A172 (cell line): Measurements from ENCODE around the gene ADIPOR2. TPM values are rescaled to one million over a fixed set of nuclear protein-coding genes. Genes with fewer than 3 reads are reported as not detected.

Source experiments
- DNase-seq: peaks from one replicate; pipeline ENCODE4 v3.0.0-alpha.2; 2015; ENCODE audit warnings: low spot score
- total RNA-seq: library from RNA; depleted of rRNA; stranded (reverse); fragments of >200 nt; shearing (Covaris generic); gene quantifications from 2 replicates; pipeline ENCODE4 v1.2.3, GENCODE V29; 2014

The ADIPOR2 gene
- total RNA-seq, 1 experiment from 2014 or later: 14.1 TPM

GRCh38 chr12:1773937-1774655 lies 83.2 kb downstream of the ADIPOR2 start:
- no peak for DNase-seq

DNA sequence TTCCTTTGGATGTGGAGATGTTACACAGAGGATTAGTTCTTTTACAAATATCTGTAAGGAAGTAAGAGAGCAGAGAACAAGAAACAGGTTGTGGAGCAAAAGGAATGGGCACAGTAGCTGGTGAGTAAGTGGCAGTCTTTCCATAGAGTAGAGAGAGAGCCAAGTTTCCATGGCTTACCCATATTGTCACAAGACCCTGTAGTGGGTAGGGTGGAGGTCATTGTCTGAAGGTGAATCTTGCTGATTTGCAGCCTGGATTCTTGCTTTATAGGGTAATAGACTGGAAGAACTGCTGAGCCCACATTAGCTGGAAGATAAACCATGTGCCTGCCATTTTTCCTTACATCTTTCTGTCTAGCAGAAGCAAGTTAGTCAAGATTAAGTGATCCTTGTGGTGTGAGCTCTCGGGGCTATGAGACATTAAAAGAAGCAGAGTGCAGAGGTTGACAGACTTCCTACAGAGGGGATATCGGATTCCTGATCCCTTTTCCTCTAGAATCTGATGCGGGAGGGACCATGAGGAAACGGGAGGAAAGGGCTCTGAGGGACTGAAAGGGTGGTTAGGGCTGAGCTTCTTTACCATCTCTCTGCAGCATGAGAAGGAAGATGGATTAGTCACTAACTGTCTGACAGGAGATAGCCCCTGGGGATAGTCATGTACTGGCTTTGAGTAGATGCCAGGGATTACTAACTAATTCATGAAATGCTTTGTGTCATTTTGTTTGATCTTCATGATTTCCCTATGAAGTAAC lies 85.5 kb downstream of the ADIPOR2 start:
- peak; percentile 60 for DNase-seq

DNA sequence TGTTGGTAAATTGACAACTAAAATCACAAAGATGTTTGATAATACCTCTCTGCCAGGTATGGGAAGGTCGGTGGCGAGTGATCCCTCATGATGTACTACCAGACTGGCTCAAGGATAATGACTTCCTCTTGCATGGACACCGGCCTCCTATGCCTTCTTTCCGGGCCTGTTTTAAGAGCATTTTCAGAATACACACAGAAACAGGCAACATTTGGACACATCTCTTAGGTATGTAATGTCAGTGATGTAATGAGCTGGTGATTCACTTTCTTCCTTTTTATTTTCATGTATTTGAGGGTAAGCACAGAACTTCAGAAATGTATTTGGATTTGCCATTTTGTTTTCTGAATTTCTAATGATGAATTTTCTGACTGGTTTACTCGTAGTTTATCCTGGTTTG lies 86.9 kb downstream of the ADIPOR2 start:
- DNase-seq: no peak

- DNase-seq: no peak
These were observed 88.0 kb downstream of the ADIPOR2 start for GRCh38 chr12:1778911-1779310.

DNA sequence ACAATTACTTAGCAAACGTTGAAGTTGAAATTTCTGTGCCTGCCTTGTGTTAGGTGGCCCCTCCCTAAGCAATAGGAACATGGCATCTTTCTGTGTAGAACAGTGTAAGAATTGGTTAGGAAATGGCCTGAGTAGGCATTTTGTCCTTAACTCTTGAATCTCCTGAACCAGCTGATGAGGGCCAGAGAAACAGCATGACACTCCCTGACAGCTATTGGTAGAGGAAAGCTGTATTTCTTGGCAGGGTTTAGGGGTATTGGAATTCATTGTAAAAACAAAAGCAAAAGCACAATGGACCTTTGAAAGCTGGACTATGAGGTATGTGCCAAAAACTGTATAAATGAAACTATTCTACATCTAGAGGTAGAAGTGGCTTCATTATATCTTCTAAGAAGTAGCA lies 88.9 kb downstream of the ADIPOR2 start:
- no peak for DNase-seq

GRCh38 chr12:1781772-1782171 lies 90.9 kb downstream of the ADIPOR2 start:
- DNase-seq: no peak

- no peak for DNase-seq
These were observed 91.3 kb downstream of the ADIPOR2 start for GRCh38 chr12:1782215-1782614.

GRCh38 chr12:1787714-1788113 lies 96.8 kb downstream of the ADIPOR2 start:
- no peak for DNase-seq

DNA sequence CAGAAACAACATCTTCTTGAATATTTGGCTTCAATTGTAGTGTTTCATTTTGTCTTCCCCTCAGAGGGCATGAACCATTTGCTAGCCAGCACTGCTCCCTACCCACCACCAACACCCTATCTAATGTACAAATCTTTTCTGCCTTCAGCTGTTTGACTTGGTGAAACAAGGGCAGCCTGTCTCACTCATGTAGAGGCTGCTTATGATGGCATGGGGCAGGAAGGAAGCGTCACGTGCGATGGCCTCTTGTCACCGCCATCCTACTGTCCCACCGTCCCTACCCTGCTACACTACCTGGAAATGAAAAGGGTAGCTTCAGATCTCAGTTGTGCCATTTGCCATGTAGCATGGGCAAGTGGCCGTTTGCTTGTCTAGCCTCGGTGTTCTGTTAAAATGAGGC lies 99.6 kb downstream of the ADIPOR2 start:
- no peak for DNase-seq

DNA sequence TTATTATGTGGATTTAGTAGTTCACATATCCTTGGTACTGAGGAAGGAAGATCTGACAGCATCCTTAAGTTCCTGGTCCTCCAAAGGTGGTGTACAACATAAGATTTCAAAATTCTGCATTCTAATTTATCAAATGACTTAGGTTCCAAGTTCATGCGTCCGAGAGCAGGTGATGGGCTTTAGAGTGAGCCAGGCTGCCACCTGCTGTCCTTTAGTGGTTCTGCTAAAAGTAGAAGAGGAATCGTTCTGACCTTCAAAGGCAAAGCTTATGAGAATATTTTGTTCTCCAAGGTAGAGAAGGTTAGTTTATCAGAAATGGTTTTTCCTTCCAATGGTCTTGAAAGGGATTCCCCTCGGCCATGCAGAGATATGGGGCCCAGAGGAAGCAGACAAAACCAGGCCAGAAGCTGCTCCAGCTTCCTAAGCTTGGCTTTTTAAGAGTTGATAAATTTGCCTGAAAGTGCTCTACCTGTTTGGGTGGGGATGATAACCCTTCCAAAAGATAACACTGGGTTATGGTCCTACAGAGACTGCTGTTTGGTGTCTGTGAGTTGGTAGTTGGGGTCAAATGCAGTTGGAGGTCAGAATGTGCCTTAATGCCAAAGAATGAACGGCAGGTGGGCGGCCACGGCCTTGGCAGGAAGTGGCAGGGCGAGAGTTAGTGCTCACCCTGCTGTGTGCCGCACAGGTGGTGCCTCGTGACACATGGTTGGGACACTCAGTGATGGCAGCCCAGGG lies 100.4 kb downstream of the ADIPOR2 start:
- peak; percentile 21 for DNase-seq

DNA sequence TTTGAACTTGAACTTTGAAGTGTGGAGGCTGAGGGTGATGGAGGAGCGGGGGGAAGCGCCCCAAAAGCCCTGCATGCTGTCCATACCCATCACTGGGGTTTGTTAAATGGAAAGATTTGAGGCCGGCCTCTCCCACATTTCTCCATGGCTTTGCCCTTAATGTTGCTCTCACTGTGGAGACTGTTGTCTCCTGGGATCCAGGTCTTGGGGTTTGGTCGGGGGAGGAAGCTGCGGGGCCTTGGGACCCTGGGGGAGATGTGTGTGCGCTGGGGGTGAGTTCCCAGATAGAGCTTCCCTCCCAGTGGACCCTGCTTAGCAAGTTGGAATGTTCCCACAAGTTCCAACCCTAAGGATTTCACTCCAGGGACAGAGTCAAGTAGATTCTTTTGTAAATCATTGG lies 101.5 kb downstream of the ADIPOR2 start:
- no peak for DNase-seq

DNA sequence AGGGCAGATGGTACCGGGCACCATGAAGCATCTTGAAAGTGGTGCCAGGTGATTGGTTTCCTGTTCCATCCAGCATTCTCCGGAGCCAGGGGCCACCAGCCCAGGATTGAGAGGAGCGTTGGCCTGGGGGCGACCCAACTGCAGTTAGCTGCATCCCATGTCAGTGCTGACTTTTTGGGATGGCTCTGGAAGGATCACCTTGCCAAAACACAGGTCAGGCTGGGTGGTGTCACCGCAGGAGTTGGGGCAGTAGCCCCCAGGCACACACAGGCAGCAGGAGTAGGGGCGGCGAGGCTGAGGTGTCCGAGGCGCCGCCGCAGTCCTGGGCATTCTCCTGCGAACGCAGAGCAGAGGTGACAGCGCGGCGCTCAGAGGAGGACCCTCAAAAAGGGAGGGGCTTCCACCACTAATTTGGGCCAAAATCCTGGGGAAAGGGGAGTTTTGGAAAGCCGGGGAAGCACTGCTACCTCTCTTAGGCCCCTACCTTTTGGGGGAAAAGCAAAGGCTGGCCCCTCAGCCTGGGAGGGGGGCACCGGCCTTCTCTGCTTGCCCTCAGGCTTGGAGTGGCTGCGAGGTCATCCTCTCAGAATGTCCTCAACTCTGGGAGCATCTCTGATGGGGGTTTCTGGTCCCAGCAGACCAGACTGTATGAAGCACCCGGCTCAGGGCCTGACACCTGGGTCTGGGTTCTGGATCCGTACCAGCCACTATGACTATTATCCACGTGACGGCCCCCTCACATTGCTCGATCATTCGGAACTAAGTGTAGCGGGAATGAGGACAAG lies 102.7 kb downstream of the ADIPOR2 start:
- no peak for DNase-seq

- DNase-seq: no peak
These were observed 103.7 kb downstream of the ADIPOR2 start for GRCh38 chr12:1794440-1795090.

GRCh38 chr12:1795221-1795784 lies 104.4 kb downstream of the ADIPOR2 start:
- DNase-seq: no peak

- DNase-seq: peak; percentile 53
These were observed 105.1 kb downstream of the ADIPOR2 start for GRCh38 chr12:1795785-1796514.

DNA sequence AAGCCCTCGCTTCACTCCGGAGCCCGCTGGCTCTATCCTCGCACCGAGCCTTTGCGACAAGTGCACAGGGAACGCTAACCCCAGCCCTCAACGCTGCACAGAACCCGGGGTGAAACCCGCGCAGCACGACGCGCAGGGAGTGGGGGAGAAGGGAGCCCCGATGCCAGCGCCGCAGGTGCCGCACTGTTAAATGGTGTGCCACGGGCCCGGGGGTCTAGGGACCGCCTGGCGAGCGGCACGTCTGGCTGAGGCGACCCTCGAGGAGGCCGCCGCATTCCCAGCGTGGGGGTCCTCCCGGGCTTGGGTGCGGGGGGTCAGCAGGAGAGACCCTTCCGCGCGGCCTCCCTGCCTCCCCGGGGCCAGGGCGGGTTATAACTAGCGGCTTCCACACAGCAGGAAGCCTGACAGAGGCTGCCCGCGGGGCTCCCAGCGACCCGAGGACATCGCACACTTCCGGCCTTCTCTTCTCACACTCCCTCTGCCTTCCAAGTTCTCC lies 105.7 kb downstream of the ADIPOR2 start:
- DNase-seq: no peak

- no peak for DNase-seq
These were observed 106.4 kb downstream of the ADIPOR2 start for GRCh38 chr12:1797011-1797901.

- DNase-seq: no peak
These were observed 107.2 kb downstream of the ADIPOR2 start for GRCh38 chr12:1797991-1798640.

DNA sequence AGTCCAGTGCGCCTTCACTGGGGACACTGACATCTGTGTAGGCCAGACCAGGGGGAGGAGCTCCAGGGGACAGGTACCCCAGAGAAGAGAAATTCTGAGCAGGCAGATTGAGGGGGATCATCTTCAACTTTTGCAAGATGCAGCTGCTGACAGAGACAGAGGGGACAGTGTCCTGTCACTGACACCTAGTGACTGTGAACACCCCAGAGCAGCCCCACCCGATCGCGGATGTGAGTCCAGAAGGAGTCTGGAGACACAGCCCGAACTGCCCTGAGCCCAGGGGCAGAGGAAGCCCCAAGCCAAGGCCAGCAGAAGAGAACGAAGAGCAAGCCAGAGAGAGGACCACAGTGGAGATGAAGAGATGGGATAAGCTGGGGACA lies 107.8 kb downstream of the ADIPOR2 start:
- no peak for DNase-seq
